NT2/D1 (cell line): ENCODE measurements around the gene CCDC150.

Source experiments
- DNase-seq: peaks from one replicate; pipeline ENCODE4 v3.0.0-alpha.2; 2011; ENCODE audit warnings: low read depth, low spot score
- H3K27me3 ChIP-seq: 2 replicates; pipeline ENCODE4 v1.6.0; 2011; ENCODE audit warnings: mild to moderate bottlenecking; ENCODE audit not compliant: insufficient read length, insufficient read depth
- H3K36me3 ChIP-seq: 2 replicates; pipeline ENCODE4 v1.6.1; 2011; ENCODE audit warnings: mild to moderate bottlenecking, low read length, mixed read lengths; ENCODE audit not compliant: insufficient read depth, insufficient read length
- H3K4me1 ChIP-seq: 2 replicates; pipeline ENCODE4 v1.5.1; 2011; ENCODE audit not compliant: insufficient read depth, insufficient read length
- H3K4me3 ChIP-seq: 2 replicates; pipeline ENCODE4 v1.5.1; 2011; ENCODE audit warnings: low read depth; ENCODE audit not compliant: insufficient read length
- H3K9ac ChIP-seq: 2 replicates; pipeline ENCODE4 v1.6.0; 2011; ENCODE audit warnings: low read depth; ENCODE audit not compliant: insufficient read length
- H3K9me3 ChIP-seq: 2 replicates; pipeline ENCODE4 v1.5.1; 2011; ENCODE audit warnings: mild to moderate bottlenecking, low read length; ENCODE audit not compliant: insufficient read depth
- SUZ12 ChIP-seq: IDR thresholded peaks from 2 replicates; pipeline ENCODE4 v1.6.1; 2011; ENCODE audit not compliant: insufficient read length, insufficient read depth; ENCODE audit errors: extremely low read depth
- YY1 ChIP-seq: IDR thresholded peaks from 2 replicates; pipeline ENCODE4 v1.6.1; 2011; ENCODE audit not compliant: insufficient read length, insufficient read depth
- ZNF274 ChIP-seq: IDR thresholded peaks from 2 replicates; pipeline ENCODE4 v1.6.1; 2011; ENCODE audit warnings: mild to moderate bottlenecking, low read depth, low read length

Gene CCDC150

GRCh38 chr2:196655761-196656160, 16.2 kb downstream of the CCDC150 start:
- Histone ChIP-seq H3K4me1 (no peaks in the 10 kb centered on the region), H3K9ac (no peak overlapping the region), H3K4me3 (no peak overlapping the region), H3K27me3 (no peaks in the 10 kb centered on the region), H3K9me3 (peaks cover 45% of the 10 kb centered on the region), H3K36me3 (peaks cover 31% of the 10 kb centered on the region)
- TF ChIP-seq YY1 (no peak), ZNF274 (no peak), SUZ12 (no peak)
- DNase-seq, result no peak

GRCh38 chr2:196657333-196657732, 17.8 kb downstream of the CCDC150 start:
- TF ChIP-seq ZNF274 (no peak), SUZ12 (no peak), YY1 (no peak)
- no peak overlapping the region for H3K9ac ChIP-seq
- H3K4me1 ChIP-seq, result no peaks in the 10 kb centered on the region
- H3K4me3 ChIP-seq, result no peak overlapping the region
- H3K9me3 ChIP-seq, result peaks cover 29% of the 10 kb centered on the region
- no peaks in the 10 kb centered on the region for H3K27me3 ChIP-seq
- no peak for DNase-seq
- peaks cover 38% of the 10 kb centered on the region for H3K36me3 ChIP-seq

- TF ChIP-seq ZNF274 (no peak), YY1 (no peak), SUZ12 (no peak)
- Histone ChIP-seq H3K27me3 (no peaks in the 10 kb centered on the region), H3K36me3 (peaks cover 37% of the 10 kb centered on the region), H3K4me3 (no peak overlapping the region), H3K4me1 (no peaks in the 10 kb centered on the region), H3K9ac (no peak overlapping the region), H3K9me3 (peaks cover 4% of the 10 kb centered on the region)
- DNase-seq, result no peak
Observed at GRCh38 chr2:196659844-196660243, 20.3 kb downstream of the CCDC150 start.

GRCh38 chr2:196660244-196660643, 20.7 kb downstream of the CCDC150 start:
- Histone ChIP-seq H3K9me3 (peaks cover under 1% of the 10 kb centered on the region; the same call in 1 of the 2 replicates), H3K4me1 (no peaks in the 10 kb centered on the region), H3K36me3 (peaks cover 37% of the 10 kb centered on the region), H3K9ac (no peak overlapping the region), H3K4me3 (no peak overlapping the region), H3K27me3 (no peaks in the 10 kb centered on the region)
- no peak for TF ChIP-seq ZNF274
- TF ChIP-seq YY1, result no peak
- no peak for TF ChIP-seq SUZ12
- no peak for DNase-seq

- H3K27me3 ChIP-seq, result no peaks in the 10 kb centered on the region
- TF ChIP-seq SUZ12 (no peak), YY1 (no peak), ZNF274 (no peak)
- H3K4me1 ChIP-seq, result no peaks in the 10 kb centered on the region
- DNase-seq, result no peak
- no peak overlapping the region for H3K9ac ChIP-seq
- H3K36me3 ChIP-seq, result peaks cover 7% of the 10 kb centered on the region
- no peaks in the 10 kb centered on the region for H3K9me3 ChIP-seq
- H3K4me3 ChIP-seq, result no peak overlapping the region
Observed at GRCh38 chr2:196670342-196670741, 30.8 kb downstream of the CCDC150 start.

- Histone ChIP-seq H3K4me3 (no peak overlapping the region), H3K4me1 (no peaks in the 10 kb centered on the region), H3K36me3 (peaks cover 41% of the 10 kb centered on the region), H3K27me3 (no peaks in the 10 kb centered on the region), H3K9ac (no peak overlapping the region), H3K9me3 (no peaks in the 10 kb centered on the region)
- TF ChIP-seq YY1, result no peak
- TF ChIP-seq ZNF274, result no peak
- TF ChIP-seq SUZ12, result no peak
- DNase-seq, result no peak
Observed at GRCh38 chr2:196675963-196676362, 36.4 kb downstream of the CCDC150 start.

- peaks cover 41% of the 10 kb centered on the region for H3K36me3 ChIP-seq
- no peak overlapping the region for H3K9ac ChIP-seq
- H3K4me1 ChIP-seq, result no peaks in the 10 kb centered on the region
- no peaks in the 10 kb centered on the region for H3K27me3 ChIP-seq
- no peak overlapping the region for H3K4me3 ChIP-seq
- H3K9me3 ChIP-seq, result no peaks in the 10 kb centered on the region
- no peak for DNase-seq
- TF ChIP-seq YY1 (no peak), ZNF274 (no peak), SUZ12 (no peak)
Observed at GRCh38 chr2:196677404-196677803, 37.9 kb downstream of the CCDC150 start.

GRCh38 chr2:196679368-196679767, 39.9 kb downstream of the CCDC150 start:
- no peak overlapping the region for H3K9ac ChIP-seq
- peaks cover 41% of the 10 kb centered on the region for H3K36me3 ChIP-seq
- no peaks in the 10 kb centered on the region for H3K4me1 ChIP-seq
- DNase-seq, result no peak
- H3K4me3 ChIP-seq, result no peak overlapping the region
- H3K9me3 ChIP-seq, result no peaks in the 10 kb centered on the region; the same call in none of the 2 replicates
- no peaks in the 10 kb centered on the region for H3K27me3 ChIP-seq
- no peak for TF ChIP-seq YY1
- no peak for TF ChIP-seq SUZ12
- TF ChIP-seq ZNF274, result no peak
